GM23338 (cell line): ENCODE data around the gene FARSB. TPM values are rescaled to one million over a fixed set of nuclear protein-coding genes. Genes with fewer than 3 reads are reported as not detected.

ENCODE experiments used
- ATAC-seq: fragments of 200-7000 bp; cut with Tn5 transposase; 3 replicates; pipeline ENCODE4 v1.9.1; 2020
- DNase-seq: peaks from one replicate; pipeline ENCODE4 v3.0.0-alpha.2; 2015; ENCODE audit warnings: low spot score
- H2AFZ ChIP-seq: fragments of 200-600 bp; sonication (generic); 2 replicates; pipeline ENCODE4 v1.8.0; 2016; ENCODE audit warnings: antibody characterized with exemption, mild to moderate bottlenecking, moderate library complexity
- H3F3A ChIP-seq: fragments of 200-600 bp; sonication (generic); replicated peaks from 2 replicates; pipeline ENCODE4 v1.8.0; 2017; ENCODE audit warnings: antibody characterized with exemption, mixed run types, low read depth
- H3K27ac ChIP-seq: fragments of 200-600 bp; sonication (generic); 2 replicates; pipeline ENCODE4 v1.6.1; 2016; ENCODE audit warnings: low read depth
- H3K27me3 ChIP-seq: fragments of 200-600 bp; sonication (generic); 2 replicates; pipeline ENCODE4 v1.8.0; 2016; ENCODE audit warnings: mild to moderate bottlenecking, mixed run types, moderate library complexity; ENCODE audit not compliant: insufficient read depth
- H3K36me3 ChIP-seq: fragments of 200-600 bp; sonication (generic); 2 replicates; pipeline ENCODE4 v1.8.0; 2016; ENCODE audit warnings: mild to moderate bottlenecking; ENCODE audit not compliant: insufficient read depth
- H3K4me1 ChIP-seq: fragments of 200-600 bp; sonication (generic); 2 replicates; pipeline ENCODE4 v1.8.0; 2016; ENCODE audit warnings: mild to moderate bottlenecking, moderate library complexity; ENCODE audit not compliant: insufficient read depth
- H3K4me2 ChIP-seq: fragments of 200-600 bp; sonication (generic); 2 replicates; pipeline ENCODE4 v1.7.1; 2017; ENCODE audit warnings: mixed run types
- H3K4me3 ChIP-seq: fragments of 200-600 bp; sonication (generic); 2 replicates; pipeline ENCODE4 v1.6.1; 2016; ENCODE audit warnings: mixed run types
- H3K79me2 ChIP-seq: fragments of 200-600 bp; sonication (generic); replicated peaks from 2 replicates; pipeline ENCODE4 v1.8.0; 2017; ENCODE audit warnings: mild to moderate bottlenecking; ENCODE audit not compliant: insufficient read depth
- H3K9me2 ChIP-seq: fragments of 200-600 bp; sonication (generic); 2 replicates; pipeline ENCODE4 v1.8.0; 2017; ENCODE audit not compliant: insufficient read depth
- H4K20me1 ChIP-seq: fragments of 200-600 bp; sonication (generic); replicated peaks from 2 replicates; pipeline ENCODE4 v1.8.0; 2017; ENCODE audit warnings: mild to moderate bottlenecking; ENCODE audit not compliant: insufficient read depth
- H3K27ac Mint-ChIP-seq: 2 replicates; pipeline ENCODE4 v1.8.0; 2020; ENCODE audit warnings: inconsistent platforms, mild to moderate bottlenecking, moderate library complexity, mixed read lengths
- H3K27me3 Mint-ChIP-seq: 3 replicates; pipeline ENCODE4 v1.8.0; 2022; ENCODE audit warnings: low read depth, mild to moderate bottlenecking, moderate library complexity, mixed read lengths, inconsistent platforms; ENCODE audit not compliant: insufficient read depth, poor library complexity
- H3K36me3 Mint-ChIP-seq: 3 replicates; pipeline ENCODE4 v1.8.0; 2021; ENCODE audit warnings: low read depth, mild to moderate bottlenecking, inconsistent platforms, moderate library complexity, mixed read lengths
- H3K4me1 Mint-ChIP-seq: 3 replicates; pipeline ENCODE4 v1.8.0; 2020; ENCODE audit warnings: mild to moderate bottlenecking, inconsistent platforms, mixed read lengths
- H3K4me3 Mint-ChIP-seq: 3 replicates; pipeline ENCODE4 v1.8.0; 2021; ENCODE audit warnings: moderate library complexity, mild to moderate bottlenecking, inconsistent platforms, mixed read lengths
- H3K9me3 Mint-ChIP-seq: 3 replicates; pipeline ENCODE4 v1.8.0; 2020; ENCODE audit warnings: moderate library complexity, mild to moderate bottlenecking, inconsistent platforms, mixed read lengths
- CREB1 ChIP-seq: fragments of 250-450 bp; sonication (Bioruptor Pico); IDR thresholded peaks from 2 replicates; pipeline ENCODE4 v1.5.0; 2020; ENCODE audit warnings: low read depth, mild to moderate bottlenecking, moderate library complexity
- NANOG ChIP-seq: IDR thresholded peaks from 2 replicates; pipeline ENCODE4 v1.6.1; 2016; ENCODE audit warnings: antibody characterized with exemption, borderline replicate concordance
- REST ChIP-seq: IDR thresholded peaks from one replicate; pipeline ENCODE4 v1.6.1; 2018; ENCODE audit warnings: antibody characterized with exemption; ENCODE audit not compliant: unreplicated experiment
- ZNF331 ChIP-seq: fragments of 250-450 bp; sonication (Bioruptor Pico); IDR thresholded peaks from 2 replicates; pipeline ENCODE4 v1.5.0; 2020; ENCODE audit warnings: low read depth, mild to moderate bottlenecking, moderate library complexity
- ZNF462 ChIP-seq: fragments of 250-450 bp; sonication (Bioruptor Pico); IDR thresholded peaks from 2 replicates; pipeline ENCODE4 v1.5.0; 2020; ENCODE audit warnings: mild to moderate bottlenecking, moderate library complexity
- polyA plus RNA-seq: library from polyadenylated mRNA; unstranded; fragments of >200 nt; fragmentation: Nextera tagmentation; extraction: Ambion mirVana; gene quantifications from 2 replicates; pipeline ENCODE4 v1.2.1, GENCODE V29; 2016
- total RNA-seq: library from RNA; depleted of rRNA; stranded (reverse); fragments of >200 nt; shearing (Covaris generic); gene quantifications from 2 replicates; pipeline ENCODE4 v1.2.3, GENCODE V29; 2014

FARSB gene
- total and polyA plus RNA-seq, 2 experiments from 2014 or later, result 32.5 to 40.0 TPM

GRCh38 chr2:222663479-222663878, 7.6 kb upstream of the FARSB start:
- no peaks in the 10 kb centered on the region for H3K4me1 ChIP-seq
- H2AFZ ChIP-seq, result no peak overlapping the region
- no peaks in the 10 kb centered on the region for H3F3A ChIP-seq
- no peak overlapping the region for H3K27ac ChIP-seq
- no peaks in the 10 kb centered on the region for H3K27me3 ChIP-seq
- Mint-ChIP-seq H3K27ac (no peak overlapping the region), H3K36me3 (no peaks in the 10 kb centered on the region), H3K9me3 (peaks cover 3% of the 10 kb centered on the region; the same call in 2 of the 3 replicates), H3K27me3 (peaks cover 3% of the 10 kb centered on the region), H3K4me1 (peaks cover 7% of the 10 kb centered on the region; the same call in 2 of the 3 replicates), H3K4me3 (no peak overlapping the region)
- no peak overlapping the region for H3K4me3 ChIP-seq
- no peak for DNase-seq
- no peak for ATAC-seq
- no peak overlapping the region for H3K4me2 ChIP-seq
- no peak for TF ChIP-seq ZNF331
- no peak for TF ChIP-seq REST
- no peak for TF ChIP-seq CREB1 (CRISPR knock-in tag)
- no peak for TF ChIP-seq NANOG
- TF ChIP-seq ZNF462 (CRISPR knock-in tag), result no peak
- no peaks in the 10 kb centered on the region for H4K20me1 ChIP-seq
- H3K79me2 ChIP-seq, result no peaks in the 10 kb centered on the region
- no peaks in the 10 kb centered on the region for H3K9me2 ChIP-seq
- no peaks in the 10 kb centered on the region for H3K36me3 ChIP-seq
